ENCODE data around the gene GSE1. TPM values are rescaled to one million over a fixed set of nuclear protein-coding genes. Genes with fewer than 3 reads are reported as not detected.
A peak's percentile ranks its signal among the peaks of the same experiment; 100 is the strongest.

Gene GSE1
- total and polyA plus RNA-seq, 9 of the 15 experiments (the other 6 are each of a cell fraction or from before 2014, with no cell fraction given), result 12.2 to 244 (median 57.9) TPM

GRCh38 chr16:85571563-85571812 is 41.6 kb upstream of the GSE1 start (continued):
- no peak for TF ChIP-seq PATZ1 (CRISPR knock-in tag; IDR thresholded peaks at IDR 0.05; ENCODE audit: borderline replicate concordance)
- TF ChIP-seq DACH1 (IDR thresholded peaks at IDR 0.05; ENCODE audit: partially characterized antibody), result no peak
- no peak for TF ChIP-seq REST (IDR thresholded peaks at IDR 0.05; ENCODE audit: borderline replicate concordance)
- 0 out of 2 replicates have a peak, but pooled peaks have one; percentile 45 for TF ChIP-seq REST (CRISPR knock-in tag; IDR thresholded peaks at IDR 0.05; ENCODE audit: low read depth)
- no peak for TF ChIP-seq MLLT1 (IDR thresholded peaks at IDR 0.05)
- no peak for TF ChIP-seq ELK1 (CRISPR knock-in tag; IDR thresholded peaks at IDR 0.05)
- no peak for TF ChIP-seq NR2F6 (CRISPR knock-in tag; IDR thresholded peaks at IDR 0.05)
- peak; percentile 65; the same call in 1 of the 2 replicates for TF ChIP-seq POLR2G (IDR thresholded peaks at IDR 0.05; ENCODE audit: low read depth, low read length)
- peak; percentile 4 for TF ChIP-seq MXD1 (CRISPR knock-in tag; IDR thresholded peaks at IDR 0.05; ENCODE audit: borderline replicate concordance, poor library complexity, severe bottlenecking)
- TF ChIP-seq DMBX1 (CRISPR knock-in tag; IDR thresholded peaks at IDR 0.05; ENCODE audit: borderline replicate concordance), result no peak; the same call in 1 of the 2 replicates
- TF ChIP-seq ZNF41 (CRISPR knock-in tag; conservative IDR thresholded peaks at IDR 0.05), result no peak
- TF ChIP-seq ZNF740 (CRISPR knock-in tag; IDR thresholded peaks at IDR 0.05), result no peak
- 0 out of 4 replicates have a peak, but pooled peaks of 1 of the 2 experiments have one; percentile 72 for TF ChIP-seq ZNF740 (tag; IDR thresholded peaks at IDR 0.05)
- no peak for TF ChIP-seq ZNF699 (CRISPR knock-in tag; IDR thresholded peaks at IDR 0.05; ENCODE audit: insufficient replicate concordance)
